Sigmoid colon (tissue), 7 donors: ENCODE results near the gene RPL38. TPM values are rescaled to one million over a fixed set of nuclear protein-coding genes. Genes with fewer than 3 reads are reported as not detected.
"Not testable (repeated sequence)": the region's sequence is repeated elsewhere in the genome, so short reads cannot be mapped to it uniquely, and the experiment has no call there.

Experiments
- DNase-seq: peaks from one replicate; pipeline ENCODE4 v3.0.0-alpha.2; 2019
- H3K27ac ChIP-seq, 4 donors: fragments of 200-600 bp; sonication (generic); one replicate each; pipeline ENCODE4 v1.5.1; 2016 to 2019; ENCODE audit warnings: mild to moderate bottlenecking in 1 of 4
- H3K27me3 ChIP-seq, 3 donors: fragments of 200-600 bp; sonication (generic); one replicate each; pipeline ENCODE4 v1.5.1; 2019; ENCODE audit warnings: mild to moderate bottlenecking in 1 of 3
- H3K36me3 ChIP-seq, 4 donors: fragments of 200-600 bp; sonication (generic); one replicate each; pipeline ENCODE4 v1.5.1; 2016 to 2019
- H3K4me1 ChIP-seq, 4 donors: fragments of 200-600 bp; sonication (generic); one replicate each; pipeline ENCODE4 v1.5.1; 2017 to 2019
- H3K4me3 ChIP-seq, 4 donors: fragments of 200-600 bp; sonication (generic); one replicate each; pipeline ENCODE4 v1.5.1; 2017 to 2019; ENCODE audit warnings: mild to moderate bottlenecking in 2 of 4, moderate library complexity in 1 of 4
- H3K9me3 ChIP-seq, 4 donors: fragments of 200-600 bp in 3 of 4; sonication (generic) in 3 of 4; one replicate each; pipeline versions ENCODE4 v1.5.1 to v1.6.1; 2013 to 2019
- CTCF ChIP-seq, 4 experiments: fragments of 450-650 bp in 3 of 4; fragments of 200-600 bp in 1 of 4; IDR thresholded peaks; one replicate each; pipeline ENCODE4 v1.5.1; 2016 to 2019; ENCODE audit warnings: antibody characterized with exemption in 4 of 4, mild to moderate bottlenecking in 3 of 4, moderate library complexity in 2 of 4
- EP300 ChIP-seq, 4 donors: sonication (generic); formaldehyde crosslinking; IDR thresholded peaks; one replicate each; pipeline ENCODE4 v1.6.1; 2017; ENCODE audit warnings: antibody characterized with exemption in 4 of 4
- POLR2A ChIP-seq, 2 donors: fragments of 450-650 bp; IDR thresholded peaks; one replicate each; pipeline ENCODE4 v1.6.1; 2016; ENCODE audit warnings: antibody characterized with exemption in 2 of 2, mild to moderate bottlenecking in 2 of 2, moderate library complexity in 2 of 2
- POLR2AphosphoS5 ChIP-seq, 4 donors: sonication (generic); formaldehyde crosslinking; IDR thresholded peaks; one replicate each; pipeline ENCODE4 v1.6.1; 2017; ENCODE audit warnings: antibody characterized with exemption in 4 of 4
- WGBS, 2 donors: extraction: QIAGEN DNeasy Blood & Tissue Kit; methylation state at CpG; one replicate each; pipeline ENCODE4 v1.1.7; 2013; 5-methylcytosine and 5-hydroxymethylcytosine counted together
- intact Hi-C: fragments of 100-400 bp; cut with DNase I; formaldehyde crosslinking; loops from one replicate; pipeline ENCODE4 v1.15.1; 2023
- polyA plus RNA-seq, 3 donors: library from polyadenylated mRNA; stranded (reverse); fragments of 200-250 nt; gene quantifications; one replicate each; pipeline ENCODE4 v1.2.3, GENCODE V29; 2013
- total RNA-seq, 4 donors: library from RNA; depleted of rRNA; stranded (reverse); fragments of >200 nt; gene quantifications; one replicate each; pipeline ENCODE4 v1.1.0, GENCODE V29; 2016
- donor health status: healthy with polysubstance abuse.
- donor health status: Bipolar disorder and iron deficiency.
- donor health status: healthy.

RPL38 gene
- total and polyA plus RNA-seq, 7 donors: 215 to 2,321 (median 718) TPM

GRCh38 chr17:74182041-74182723, 21.3 kb upstream of the RPL38 start:
- Histone ChIP-seq H3K4me3 (no peak overlapping the region), H3K4me1 (no peaks in the 10 kb centered on the region), H3K27me3 (peaks cover 6 to 38% (median 6%) of the 10 kb centered on the region in 3 donors), H3K27ac (no peak overlapping the region), H3K9me3 (no peaks in the 10 kb centered on the region), H3K36me3 (no peaks in the 10 kb centered on the region)
- intact Hi-C loops: no loop called here
- 71 to 77% methylated on average over 17 of the region's 17 CpGs for WGBS, 2 donors
- DNase-seq: no peak
- TF ChIP-seq EP300 (IDR thresholded peaks at IDR 0.05): no peak
- no peak for TF ChIP-seq POLR2AphosphoS5 (IDR thresholded peaks at IDR 0.05)
- no peak for TF ChIP-seq POLR2A (IDR thresholded peaks at IDR 0.05)
- no peak for TF ChIP-seq CTCF (IDR thresholded peaks at IDR 0.05)

GRCh38 chr17:74183411-74183810, 20.1 kb upstream of the RPL38 start:
- TF ChIP-seq POLR2AphosphoS5 (IDR thresholded peaks at IDR 0.05): no peak
- intact Hi-C loops: no loop called here
- Histone ChIP-seq H3K4me1 (no peaks in the 10 kb centered on the region), H3K27me3 (peaks cover 6 to 47% (median 6%) of the 10 kb centered on the region in 3 donors), H3K9me3 (no peaks in the 10 kb centered on the region), H3K36me3 (no peaks in the 10 kb centered on the region), H3K4me3 (no peak overlapping the region), H3K27ac (no peak overlapping the region)
- 80 to 87% methylated on average over 9 of the region's 9 CpGs for WGBS, 2 donors
- no peak for DNase-seq

- no peak overlapping the region for H3K27ac ChIP-seq
- DNase-seq: no peak
- TF ChIP-seq CTCF (IDR thresholded peaks at IDR 0.05): no peak
- no peak for TF ChIP-seq EP300 (IDR thresholded peaks at IDR 0.05)
- no peak for TF ChIP-seq POLR2A (IDR thresholded peaks at IDR 0.05)
- no peak for TF ChIP-seq POLR2AphosphoS5 (IDR thresholded peaks at IDR 0.05)
- no peak overlapping the region for H3K4me3 ChIP-seq
- H3K27me3 ChIP-seq: peaks cover 6 to 47% (median 6%) of the 10 kb centered on the region in 3 donors
- no peaks in the 10 kb centered on the region for H3K9me3 ChIP-seq
- WGBS, 2 donors: 47 to 72% methylated on average over 9 of the region's 9 CpGs
- H3K36me3 ChIP-seq: no peaks in the 10 kb centered on the region
- intact Hi-C loops: no loop called here
- no peaks in the 10 kb centered on the region for H3K4me1 ChIP-seq
Observed at GRCh38 chr17:74185571-74186185, 17.8 kb upstream of the RPL38 start.

GRCh38 chr17:74186498-74186897, 17.0 kb upstream of the RPL38 start:
- WGBS, 2 donors: 89 to 90% methylated on average over 20 of the region's 20 CpGs
- no peak for DNase-seq
- Histone ChIP-seq H3K9me3 (no peaks in the 10 kb centered on the region), H3K36me3 (no peaks in the 10 kb centered on the region), H3K4me1 (no peaks in the 10 kb centered on the region), H3K27ac (no peak overlapping the region), H3K4me3 (no peak overlapping the region), H3K27me3 (peaks cover 0 to 40% (median 6%) of the 10 kb centered on the region in 3 donors)
- TF ChIP-seq POLR2A (IDR thresholded peaks at IDR 0.05) (no peak), EP300 (IDR thresholded peaks at IDR 0.05) (no peak), CTCF (IDR thresholded peaks at IDR 0.05) (no peak), POLR2AphosphoS5 (IDR thresholded peaks at IDR 0.05) (no peak)
- intact Hi-C loops: no loop called here

- intact Hi-C loops: no loop called here
- H3K9me3 ChIP-seq: no peaks in the 10 kb centered on the region
- peaks cover 0 to 31% (median 6%) of the 10 kb centered on the region in 3 donors for H3K27me3 ChIP-seq
- no peaks in the 10 kb centered on the region for H3K36me3 ChIP-seq
- TF ChIP-seq EP300 (IDR thresholded peaks at IDR 0.05) (no peak), POLR2AphosphoS5 (IDR thresholded peaks at IDR 0.05) (no peak), POLR2A (IDR thresholded peaks at IDR 0.05) (no peak), CTCF (IDR thresholded peaks at IDR 0.05) (no peak)
- no peak for DNase-seq
- no peak overlapping the region for H3K27ac ChIP-seq
- no peak overlapping the region for H3K4me3 ChIP-seq
- H3K4me1 ChIP-seq: no peaks in the 10 kb centered on the region
- WGBS, 2 donors: 50 to 62% methylated on average over 11 of the region's 11 CpGs
Observed at GRCh38 chr17:74187761-74188160, 15.7 kb upstream of the RPL38 start.

- H3K36me3 ChIP-seq, H3K4me3 ChIP-seq, H3K9me3 ChIP-seq, intact Hi-C loops, H3K4me1 ChIP-seq, DNase-seq, H3K27ac ChIP-seq: not testable (repeated sequence)
- 78 to 94% methylated on average over 4 of the region's 4 CpGs for WGBS, 2 donors
- peaks cover 0 to 30% (median 6%) of the 10 kb centered on the region in 3 donors for H3K27me3 ChIP-seq
Observed at GRCh38 chr17:74188687-74189086, 14.8 kb upstream of the RPL38 start.
